DOHH2 (cell line): ENCODE data around the gene KREMEN2.

Experiments used
- H3F3A ChIP-seq: fragments of 200-600 bp; sonication (generic), shearing (Covaris generic); 2 replicates; pipeline ENCODE4 v1.6.0; 2016; ENCODE audit warnings: antibody characterized with exemption, mild to moderate bottlenecking; ENCODE audit not compliant: control insufficient read depth, insufficient read depth
- H3K27ac ChIP-seq: fragments of 200-600 bp; sonication (generic); 2 replicates; pipeline ENCODE4 v1.5.1; 2014; ENCODE audit warnings: low read depth, mild to moderate bottlenecking, low read length, moderate library complexity
- H3K27me3 ChIP-seq: fragments of 200-600 bp; sonication (generic); 2 replicates; pipeline ENCODE4 v1.6.1; 2014; ENCODE audit warnings: mild to moderate bottlenecking, low read length, mixed read lengths; ENCODE audit not compliant: control insufficient read depth
- H3K36me3 ChIP-seq: fragments of 200-600 bp; sonication (generic); 2 replicates; pipeline ENCODE4 v1.6.1; 2014; ENCODE audit warnings: mild to moderate bottlenecking, low read length, moderate library complexity, mixed read lengths; ENCODE audit not compliant: control insufficient read depth
- H3K4me1 ChIP-seq: fragments of 200-600 bp; sonication (generic); 2 replicates; pipeline ENCODE4 v1.6.1; 2014; ENCODE audit warnings: mild to moderate bottlenecking, low read length, mixed read lengths; ENCODE audit not compliant: control insufficient read depth
- H3K4me2 ChIP-seq: fragments of 200-600 bp; sonication (generic); 2 replicates; pipeline ENCODE4 v1.6.0; 2014; ENCODE audit warnings: mild to moderate bottlenecking, low read length, moderate library complexity
- H3K4me3 ChIP-seq: fragments of 200-600 bp; sonication (generic); 2 replicates; pipeline ENCODE4 v1.5.1; 2014; ENCODE audit warnings: mild to moderate bottlenecking, low read length, mixed read lengths
- H3K79me2 ChIP-seq: fragments of 200-600 bp; sonication (generic); 2 replicates; pipeline ENCODE4 v1.6.1; 2014; ENCODE audit warnings: mild to moderate bottlenecking, low read length, mixed read lengths; ENCODE audit not compliant: control insufficient read depth
- H3K9me2 ChIP-seq: fragments of 200-600 bp; sonication (generic); replicated peaks from 2 replicates; pipeline ENCODE4 v1.6.1; 2014; ENCODE audit warnings: mild to moderate bottlenecking, low read length, mixed read lengths; ENCODE audit not compliant: control insufficient read depth
- H3K9me3 ChIP-seq: fragments of 200-600 bp; sonication (generic); 2 replicates; pipeline ENCODE4 v1.6.1; 2014; ENCODE audit warnings: antibody characterized with exemption, low read length, mixed read lengths; ENCODE audit not compliant: control insufficient read depth, insufficient read depth
- H4K20me1 ChIP-seq: fragments of 200-600 bp; sonication (generic); 2 replicates; pipeline ENCODE4 v1.6.0; 2014; ENCODE audit warnings: low read depth, mild to moderate bottlenecking, antibody characterized with exemption, low read length, moderate library complexity; ENCODE audit not compliant: control insufficient read depth, insufficient read depth
- CTCF ChIP-seq: fragments of 200-600 bp; sonication (generic); IDR thresholded peaks from one replicate; pipeline ENCODE4 v1.5.1; 2014; ENCODE audit warnings: antibody characterized with exemption, mild to moderate bottlenecking, low read depth, low read length; ENCODE audit not compliant: poor library complexity, severe bottlenecking
- EZH2phosphoT487 ChIP-seq: fragments of 200-600 bp; sonication (generic); IDR thresholded peaks from 2 replicates; pipeline ENCODE4 v1.6.1; 2017; ENCODE audit warnings: borderline replicate concordance, mild to moderate bottlenecking, antibody characterized with exemption, low read length, moderate library complexity, mixed read lengths

KREMEN2 gene

DNA sequence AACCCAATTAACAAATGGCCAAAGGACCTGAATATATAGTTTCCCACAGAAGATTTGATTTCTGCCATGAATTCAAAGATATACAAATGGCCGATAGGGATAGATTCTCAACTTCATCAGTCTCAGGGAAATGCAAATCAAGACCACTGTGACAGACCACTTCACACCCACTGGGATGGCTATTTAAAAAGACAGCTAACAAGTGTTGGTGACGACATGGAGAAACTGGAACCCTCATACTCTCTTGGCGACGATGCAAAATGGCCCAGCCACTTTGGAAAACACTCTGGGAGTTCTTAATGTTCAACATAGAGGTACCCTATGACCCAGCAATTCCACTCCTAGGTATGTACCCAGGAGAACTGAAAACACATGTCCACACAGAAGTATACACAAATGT, 17.4 kb upstream of the KREMEN2 start:
- no peak overlapping the region for H3K27ac ChIP-seq
- no peaks in the 10 kb centered on the region for H3K79me2 ChIP-seq
- no peaks in the 10 kb centered on the region for H3K9me2 ChIP-seq
- no peaks in the 10 kb centered on the region for H3K27me3 ChIP-seq
- H3K4me1 ChIP-seq, result no peaks in the 10 kb centered on the region
- no peaks in the 10 kb centered on the region; the same call in 1 of the 2 replicates for H3K36me3 ChIP-seq
- no peaks in the 10 kb centered on the region for H4K20me1 ChIP-seq
- TF ChIP-seq CTCF (no peak), EZH2phosphoT487 (no peak)
- no peak overlapping the region for H3K4me2 ChIP-seq
- no peak overlapping the region for H3K4me3 ChIP-seq
- no peaks in the 10 kb centered on the region for H3K9me3 ChIP-seq
- H3F3A ChIP-seq, result no peaks in the 10 kb centered on the region

- Histone ChIP-seq H3K9me2 (no peaks in the 10 kb centered on the region), H3F3A (no peaks in the 10 kb centered on the region), H3K27ac (no peak overlapping the region), H4K20me1 (no peaks in the 10 kb centered on the region), H3K79me2 (no peaks in the 10 kb centered on the region), H3K4me1 (peaks cover 13% of the 10 kb centered on the region), H3K36me3 (no peaks in the 10 kb centered on the region), H3K27me3 (no peaks in the 10 kb centered on the region), H3K4me2 (no peak overlapping the region), H3K4me3 (no peak overlapping the region), H3K9me3 (no peaks in the 10 kb centered on the region)
- no peak for TF ChIP-seq EZH2phosphoT487
- TF ChIP-seq CTCF, result no peak
Observed at GRCh38 chr16:2948807-2949704, 15.0 kb upstream of the KREMEN2 start.

DNA sequence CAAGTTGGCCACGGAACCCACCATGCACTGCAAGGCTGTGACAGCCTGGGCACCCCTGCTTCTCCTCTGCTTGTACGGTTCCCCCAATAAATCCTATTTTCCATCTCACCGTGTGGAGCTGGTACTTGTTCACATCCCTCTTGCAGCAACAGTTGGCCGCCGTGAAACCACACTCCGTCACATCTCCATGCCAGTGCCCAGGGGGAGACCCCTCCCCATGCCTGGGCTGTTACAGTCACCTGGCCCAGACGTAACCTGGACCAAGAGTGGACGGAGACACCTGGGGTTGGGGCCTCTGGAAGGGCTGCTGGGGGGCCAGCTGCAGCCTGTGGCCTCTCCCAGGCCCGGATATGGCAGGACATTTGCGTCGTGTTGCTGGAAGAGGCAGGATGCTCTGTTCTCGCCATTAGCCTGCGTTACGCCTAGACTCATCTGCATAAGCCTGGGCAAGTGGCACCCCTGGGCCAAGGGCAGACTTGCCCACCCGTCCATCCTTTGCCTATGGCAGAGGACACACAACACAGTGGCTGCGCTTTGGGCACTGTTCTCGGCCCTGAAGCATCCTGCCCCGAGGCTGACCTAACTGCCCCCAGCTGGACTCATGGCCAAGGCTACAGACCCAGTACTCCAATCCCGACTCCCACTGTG, 14.2 kb upstream of the KREMEN2 start:
- Histone ChIP-seq H3K9me2 (no peaks in the 10 kb centered on the region), H3K27ac (no peak overlapping the region), H3K4me1 (peaks cover 18% of the 10 kb centered on the region), H3K79me2 (no peaks in the 10 kb centered on the region), H3K4me3 (no peak overlapping the region), H3K27me3 (no peaks in the 10 kb centered on the region), H3K4me2 (no peak overlapping the region), H4K20me1 (no peaks in the 10 kb centered on the region), H3K9me3 (no peaks in the 10 kb centered on the region), H3F3A (no peaks in the 10 kb centered on the region), H3K36me3 (no peaks in the 10 kb centered on the region)
- TF ChIP-seq EZH2phosphoT487 (no peak), CTCF (no peak)
